ENCODE data around the gene JMJD6.
"Not testable (repeated sequence)": the region's sequence is repeated elsewhere in the genome, so short reads cannot be mapped to it uniquely, and the experiment has no call there.

JMJD6 gene

GRCh38 chr17:76736349-76737081 lies 10.1 kb upstream of the JMJD6 start:
- DNase-seq (ENCODE audit: low spot score) = peak; percentile 78

- DNase-seq (ENCODE audit: low spot score) = no peak
Measured at GRCh38 chr17:76735586-76736348, 9.4 kb upstream of the JMJD6 start.

DNA sequence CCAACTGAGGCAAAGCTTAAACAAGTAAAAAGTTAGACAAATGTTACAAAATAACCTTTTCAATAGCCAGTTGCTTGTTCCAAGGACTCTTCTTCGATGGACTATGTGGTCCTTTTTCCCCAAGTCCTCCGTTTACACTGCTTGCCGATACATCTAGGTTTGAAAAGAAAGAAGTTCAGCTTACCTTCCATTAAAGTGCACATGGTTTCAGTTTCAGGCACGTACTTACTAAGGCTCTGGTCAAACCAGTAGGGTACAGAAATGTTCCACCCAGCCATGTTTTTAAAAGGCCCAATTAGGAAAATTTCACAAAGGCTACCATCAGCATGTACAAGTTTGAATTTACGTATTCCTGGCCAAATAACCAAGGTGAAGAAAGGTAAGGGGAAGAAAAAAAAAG lies 8.6 kb upstream of the JMJD6 start:
- DNase-seq (ENCODE audit: low spot score) = no peak

GRCh38 chr17:76734080-76734840 lies 7.9 kb upstream of the JMJD6 start:
- DNase-seq (ENCODE audit: low spot score) = no peak

- DNase-seq (ENCODE audit: low spot score) = no peak
Measured at GRCh38 chr17:76733618-76733957, 7.2 kb upstream of the JMJD6 start.

DNA sequence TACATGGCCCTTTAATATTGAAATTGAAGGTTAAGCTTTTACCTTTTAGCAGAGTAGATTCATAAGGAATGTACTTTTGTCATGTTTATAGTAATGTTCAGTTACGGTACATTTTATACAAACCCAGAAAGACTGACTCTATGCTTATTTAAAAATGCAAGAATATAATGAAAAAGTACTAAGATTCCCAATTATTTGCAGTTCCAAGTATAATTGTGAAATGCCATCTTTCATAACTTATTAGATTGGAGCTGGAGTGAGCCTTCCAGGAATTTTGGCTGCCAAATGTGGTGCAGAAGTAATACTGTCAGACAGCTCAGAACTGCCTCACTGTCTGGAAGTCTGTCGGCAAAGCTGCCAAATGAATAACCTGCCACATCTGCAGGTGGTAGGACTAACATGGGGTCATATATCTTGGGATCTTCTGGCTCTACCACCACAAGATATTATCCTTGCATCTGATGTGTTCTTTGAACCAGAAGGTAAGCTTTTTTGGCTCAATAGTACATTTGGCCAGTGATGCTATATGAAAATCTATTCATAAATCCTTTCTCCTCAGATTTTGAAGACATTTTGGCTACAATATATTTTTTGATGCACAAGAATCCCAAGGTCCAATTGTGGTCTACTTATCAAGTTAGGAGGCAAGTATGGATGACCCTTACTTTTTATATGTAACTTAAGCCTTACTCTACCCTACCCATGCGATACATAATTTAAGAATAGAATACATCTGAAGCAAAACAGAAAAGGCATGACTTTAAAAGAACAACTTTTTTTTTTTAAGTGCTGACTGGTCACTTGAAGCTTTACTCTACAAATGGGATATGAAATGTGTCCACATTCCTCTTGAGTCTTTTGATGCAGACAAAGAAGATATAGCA lies 6.6 kb upstream of the JMJD6 start:
- peak; percentile 22 for DNase-seq (ENCODE audit: low spot score)

DNA sequence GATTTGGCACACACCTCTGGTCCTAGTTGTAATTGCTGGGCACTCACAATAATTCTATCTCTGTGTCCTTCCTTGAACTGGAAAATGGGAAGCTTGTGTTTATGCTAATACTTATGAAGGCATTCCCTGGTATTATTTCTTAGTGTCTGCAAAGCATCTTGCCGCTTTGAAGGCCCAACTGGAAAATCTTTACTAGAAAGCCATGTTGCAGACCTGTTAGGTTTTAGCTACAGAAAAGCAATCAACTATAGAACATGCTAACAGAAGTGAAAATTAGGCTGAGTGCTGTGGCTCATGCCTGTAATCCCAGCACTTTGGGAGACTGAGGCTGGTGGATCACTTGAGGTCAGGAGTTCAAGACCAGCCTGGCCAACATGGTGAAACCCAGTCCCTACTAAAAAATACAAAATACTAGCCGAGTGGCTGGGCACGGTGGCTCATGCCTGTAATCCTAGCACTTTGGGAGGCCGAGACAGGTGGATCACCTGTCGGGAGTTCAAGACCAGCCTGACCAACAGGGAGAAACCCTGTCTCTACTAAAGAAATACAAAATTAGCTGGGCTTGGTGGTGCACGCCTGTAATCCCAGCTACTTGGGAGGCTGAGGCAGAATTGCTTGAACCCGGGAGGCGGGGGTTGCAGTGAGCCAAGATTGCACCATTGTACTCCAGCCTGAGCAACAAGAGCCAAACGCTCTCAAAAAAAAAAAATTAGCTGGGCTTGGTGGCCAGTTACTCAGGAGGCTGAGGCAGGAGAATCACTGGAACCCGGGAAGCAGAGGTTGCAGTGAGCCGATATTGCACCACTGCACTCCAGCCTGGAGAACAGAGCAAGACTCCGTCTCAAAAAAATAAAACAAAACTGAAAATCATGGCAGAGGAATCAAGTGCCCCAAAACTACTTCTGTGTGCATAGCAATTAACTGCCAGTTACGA lies 5.7 kb upstream of the JMJD6 start:
- not testable (repeated sequence) for DNase-seq (ENCODE audit: low spot score)

- DNase-seq (ENCODE audit: low spot score) = no peak
Measured at GRCh38 chr17:76727745-76728456, 1.5 kb upstream of the JMJD6 start.

DNA sequence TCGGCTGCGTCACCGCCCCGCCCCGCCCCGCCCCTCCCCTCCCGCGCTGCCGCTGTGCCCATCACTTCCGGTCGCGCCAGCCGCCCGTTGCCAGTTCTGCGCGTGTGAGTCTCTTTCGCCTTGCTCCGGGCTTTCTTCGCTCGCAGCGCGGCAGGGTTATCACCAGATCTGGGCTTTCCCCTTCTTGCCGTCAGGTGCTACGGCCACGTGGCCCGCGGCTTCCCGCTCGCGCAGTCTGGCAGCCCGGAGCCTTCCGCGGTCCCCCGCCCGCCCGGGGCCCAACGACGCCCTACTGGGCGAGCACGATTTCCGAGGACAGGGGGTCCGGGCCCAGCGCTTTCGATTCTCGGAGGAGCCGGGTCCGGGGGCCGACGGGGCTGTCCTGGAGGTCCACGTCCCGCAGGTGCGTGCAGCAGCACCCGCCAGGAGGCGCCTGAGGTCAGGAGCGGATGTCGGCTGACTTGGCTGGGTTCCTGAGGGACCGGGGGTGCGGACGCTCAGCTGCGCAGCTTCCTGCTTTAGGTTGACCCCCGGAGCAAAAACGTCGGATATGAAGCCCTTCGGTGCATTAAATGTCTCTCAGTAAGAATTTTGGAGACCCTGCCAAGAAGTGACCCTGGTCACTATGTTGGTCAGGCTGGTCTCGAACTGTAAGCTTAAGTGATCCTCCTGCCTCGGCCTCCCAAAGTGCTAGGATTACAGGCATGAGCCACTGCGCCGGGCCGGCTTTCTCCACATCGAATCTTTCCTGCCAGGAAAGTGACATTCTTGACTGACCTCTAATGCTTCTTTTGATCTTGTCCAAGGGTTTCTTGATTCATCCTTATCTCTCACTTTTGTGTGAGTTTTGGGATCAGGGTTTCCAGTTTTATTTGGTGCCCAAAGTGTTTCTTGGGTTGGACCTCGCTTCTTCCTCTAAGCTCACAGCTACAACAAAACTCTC lies 641 bp upstream of the JMJD6 start, which contains the start of gene METTL23:
Gene METTL23 (plus strand): TSS at position 64 of the 943 bp plus-strand sequence. CDS start 2,872 bp downstream, outside the sequence.
- DNase-seq (ENCODE audit: low spot score) = peak; percentile 80

DNA sequence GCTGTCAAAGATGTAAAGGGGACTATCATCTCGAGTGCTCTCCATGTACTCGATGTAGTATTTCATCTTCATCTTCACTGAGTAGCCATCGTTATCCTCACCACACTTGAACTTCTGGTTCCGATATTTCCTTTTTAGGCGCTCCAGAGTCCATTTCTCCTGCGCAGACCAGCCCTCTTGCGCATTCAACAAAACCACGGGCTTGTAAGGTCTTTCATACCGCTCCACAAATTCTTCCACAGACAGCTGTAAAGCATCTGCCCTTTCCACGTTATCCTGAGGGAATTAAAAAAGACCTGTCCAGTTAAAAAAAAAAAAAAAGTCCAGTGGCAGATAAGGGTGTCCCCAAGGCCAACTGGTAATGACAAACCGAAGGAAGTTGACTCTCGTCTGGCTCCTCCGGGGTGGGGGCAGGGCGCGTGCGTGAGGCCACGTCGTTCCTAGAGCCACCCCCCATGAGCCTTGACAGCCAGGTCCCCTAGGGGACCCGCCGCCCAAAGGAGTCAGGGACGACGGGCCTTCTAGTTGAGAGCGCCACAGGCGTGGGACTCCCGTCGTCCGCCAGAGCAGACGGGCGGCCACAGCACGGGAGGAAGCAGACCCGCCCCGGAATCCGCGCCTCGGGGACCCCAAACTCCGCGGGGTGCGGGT lies 701 bp downstream of the JMJD6 start:
- DNase-seq (ENCODE audit: low spot score) = peak; percentile 59

DNA sequence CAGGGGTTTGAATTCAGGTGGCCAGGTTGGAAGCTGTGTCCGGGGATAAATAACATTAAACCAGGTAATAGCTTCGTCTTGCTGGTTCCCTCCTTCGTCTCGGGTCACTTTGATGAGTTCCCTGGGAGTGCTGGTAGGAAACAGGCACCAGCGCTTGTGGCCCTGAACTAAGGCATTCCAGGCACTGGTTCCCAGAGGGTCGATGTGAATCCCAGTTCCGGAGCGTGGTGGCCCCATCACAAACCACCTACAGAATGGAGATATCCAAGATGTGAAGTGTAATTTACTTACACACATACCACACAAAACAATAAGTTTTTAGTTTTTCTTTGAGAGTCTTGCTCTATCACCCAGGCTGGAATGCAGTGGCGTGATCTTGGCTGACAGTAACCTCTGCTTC lies 2.6 kb downstream of the JMJD6 start:
- DNase-seq (ENCODE audit: low spot score) = no peak

- DNase-seq (ENCODE audit: low spot score) = not testable (repeated sequence)
Measured at GRCh38 chr17:76722977-76723376, 3.4 kb downstream of the JMJD6 start.

DNA sequence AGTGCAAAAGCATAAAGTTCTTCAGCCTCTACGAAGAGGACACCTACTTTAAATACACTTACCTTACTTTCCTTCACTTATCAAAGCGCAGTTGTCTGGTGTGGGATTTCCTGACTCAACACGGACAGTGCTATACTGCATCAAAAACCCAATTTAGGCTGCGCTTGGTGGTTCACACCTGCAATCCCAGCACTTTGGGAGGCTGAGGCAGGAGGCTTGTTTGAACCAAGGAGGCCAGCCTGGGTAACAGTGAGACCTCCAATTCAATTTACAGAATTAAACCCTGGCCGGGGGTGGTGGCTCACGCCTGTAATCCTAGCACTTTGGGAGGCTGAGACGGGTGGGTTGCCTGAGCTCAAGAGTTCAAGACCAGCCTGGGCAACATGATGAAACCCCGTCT lies 4.1 kb downstream of the JMJD6 start:
- no peak for DNase-seq (ENCODE audit: low spot score)

GRCh38 chr17:76721463-76721862 lies 4.9 kb downstream of the JMJD6 start:
- DNase-seq (ENCODE audit: low spot score) = no peak

DNA sequence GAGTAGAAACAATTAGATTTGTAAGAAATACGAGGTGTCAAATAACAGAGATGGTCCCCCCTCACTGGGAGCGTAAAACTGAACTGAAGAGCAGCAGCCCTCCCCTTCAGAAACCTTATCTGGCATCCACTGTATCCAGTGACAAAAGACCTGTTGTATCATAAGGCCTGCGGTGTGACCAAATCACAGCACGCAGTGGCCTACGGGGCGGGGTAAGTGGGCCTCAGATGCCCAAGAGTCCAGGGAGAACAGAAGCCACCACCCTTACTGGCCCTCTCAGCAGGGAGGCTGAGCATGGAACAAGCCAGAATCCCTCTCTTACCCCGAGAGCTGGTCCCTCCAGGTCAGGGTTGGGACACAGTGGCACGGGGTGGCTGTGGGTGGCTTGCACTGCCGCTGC lies 5.5 kb downstream of the JMJD6 start:
- no peak for DNase-seq (ENCODE audit: low spot score)

- no peak for DNase-seq (ENCODE audit: low spot score)
Measured at GRCh38 chr17:76720211-76720610, 6.2 kb downstream of the JMJD6 start.

GRCh38 chr17:76718516-76718915 lies 7.9 kb downstream of the JMJD6 start:
- DNase-seq (ENCODE audit: low spot score) = no peak

GRCh38 chr17:76716839-76717215 lies 9.6 kb downstream of the JMJD6 start:
- DNase-seq (ENCODE audit: low spot score) = peak; percentile 85

All from GM03348 (cell line).